Measurements from ENCODE around the gene UBXN2A. TPM values are rescaled to one million over a fixed set of nuclear protein-coding genes. Genes with fewer than 3 reads are reported as not detected.

UBXN2A gene
- total RNA-seq, 4 donors from 2014 or later = 13.9 to 17.9 (median 15.0) TPM

- TF ChIP-seq CTCF (IDR thresholded peaks at IDR 0.05; ENCODE audit: low read depth) = no peak
Observed at GRCh38 chr2:24009367-24009679, 69.1 kb downstream of the UBXN2A start.

- no peak for TF ChIP-seq CTCF (IDR thresholded peaks at IDR 0.05; ENCODE audit: low read depth)
Observed at GRCh38 chr2:24009680-24010476, 69.6 kb downstream of the UBXN2A start, which contains the start of gene MFSD2B. MFSD2B (plus strand) TSS chr2:24010085; CDS start chr2:24010097, 12 bp downstream.

GRCh38 chr2:24010477-24011249, 70.4 kb downstream of the UBXN2A start:
- no peak for TF ChIP-seq CTCF (IDR thresholded peaks at IDR 0.05; ENCODE audit: low read depth)

DNA sequence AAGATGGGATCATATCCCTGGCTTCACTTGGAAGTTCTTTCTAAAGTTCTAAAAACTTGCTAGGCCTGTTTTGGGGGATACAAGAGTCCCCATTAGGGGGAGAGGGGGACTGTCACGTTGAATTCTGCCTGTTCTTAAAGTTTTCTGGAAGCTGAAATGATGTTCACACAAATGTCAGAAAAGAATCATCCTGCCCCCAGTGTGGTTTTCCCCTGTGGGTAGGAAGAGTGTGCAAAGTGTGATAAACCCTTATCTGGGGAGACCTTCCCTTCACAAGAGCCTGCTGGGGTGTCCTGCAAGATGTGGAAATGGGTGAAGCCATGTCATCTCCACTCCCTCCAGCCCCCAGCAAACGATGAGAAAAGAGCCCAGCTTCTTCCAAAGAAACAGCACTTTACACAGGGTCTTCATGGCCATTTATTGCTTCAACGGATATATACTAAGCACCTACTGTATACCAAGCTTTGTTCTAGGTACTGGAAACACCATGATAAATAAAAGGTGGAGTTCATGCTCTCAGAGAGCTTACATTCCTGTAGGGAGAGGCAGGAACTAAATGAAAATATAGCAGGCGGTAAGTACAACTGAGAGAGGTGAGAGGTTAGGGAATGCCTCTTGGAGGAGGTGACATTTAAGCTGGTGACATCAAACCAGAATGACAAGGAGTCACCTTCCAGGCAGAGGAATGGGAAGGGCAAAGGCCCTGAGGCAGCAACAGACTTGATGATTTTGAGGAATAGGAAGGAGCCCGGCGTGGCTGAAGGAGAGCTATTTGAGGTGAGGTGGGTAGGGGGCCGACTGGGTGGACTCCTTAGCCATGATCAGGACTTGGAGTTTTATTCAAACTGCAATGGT, 71.2 kb downstream of the UBXN2A start:
- TF ChIP-seq CTCF (IDR thresholded peaks at IDR 0.05; ENCODE audit: low read depth) = no peak

DNA sequence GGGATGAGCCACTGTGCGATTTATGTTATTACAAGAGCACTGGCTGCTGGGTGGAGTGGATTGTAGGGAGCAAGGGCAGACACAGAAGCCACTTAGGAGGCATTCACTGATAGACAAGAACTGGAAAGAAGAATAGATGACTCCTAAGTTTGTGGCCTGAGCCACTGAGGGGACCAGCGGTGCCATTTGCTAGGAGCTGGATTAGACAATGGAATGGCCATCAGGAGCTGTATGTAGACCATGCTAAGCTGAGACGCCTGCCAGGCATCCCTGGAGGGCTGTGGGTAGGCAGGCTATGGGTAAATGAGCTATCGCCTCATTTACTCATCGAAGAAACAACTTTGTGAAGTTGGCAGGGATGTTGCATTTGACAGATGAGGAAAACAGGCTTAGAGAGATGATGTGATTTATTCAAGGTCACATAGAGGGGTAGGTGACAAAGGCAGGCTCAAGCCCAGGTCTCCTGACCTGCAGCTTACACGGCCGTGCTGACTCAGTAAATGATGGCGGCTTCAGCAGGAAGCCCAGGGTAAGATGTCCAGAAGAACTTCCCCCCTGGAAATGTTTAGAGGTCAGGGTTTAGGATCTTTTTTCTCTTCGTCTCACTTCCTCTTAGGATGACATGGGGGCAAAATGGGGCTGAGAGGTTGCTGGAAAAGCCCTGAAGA, 72.4 kb downstream of the UBXN2A start:
- no peak for TF ChIP-seq CTCF (IDR thresholded peaks at IDR 0.05; ENCODE audit: low read depth)

GRCh38 chr2:24015562-24016375, 75.5 kb downstream of the UBXN2A start:
- no peak for TF ChIP-seq CTCF (IDR thresholded peaks at IDR 0.05; ENCODE audit: low read depth)
